HEK293 (cell line): ENCODE measurements around the gene ETV6.

Experiments
- ATF2 ChIP-seq: fragments of 450-650 bp; formaldehyde crosslinking; IDR thresholded peaks from 2 replicates; pipeline ENCODE4 v1.5.1; 2016; ENCODE audit warnings: missing biosample characterization, missing genetic modification characterization, low read depth
- CTCF ChIP-seq: fragments of 450-650 bp; formaldehyde crosslinking; IDR thresholded peaks from 2 replicates; pipeline ENCODE4 v1.5.1; 2016; ENCODE audit warnings: missing biosample characterization, missing genetic modification characterization
- HOXA7 ChIP-seq: sonication (generic); formaldehyde crosslinking; IDR thresholded peaks from 2 replicates; pipeline ENCODE4 v1.8.1; 2022; ENCODE audit warnings: missing genetic modification reagents, borderline replicate concordance
- MEIS1 ChIP-seq: sonication (generic); formaldehyde crosslinking; IDR thresholded peaks from 2 replicates; pipeline ENCODE4 v1.8.1; 2022; ENCODE audit warnings: missing genetic modification reagents, mild to moderate bottlenecking, borderline replicate concordance
- PBX3 ChIP-seq: sonication (generic); formaldehyde crosslinking; IDR thresholded peaks from 2 replicates; pipeline ENCODE4 v1.8.1; 2022; ENCODE audit warnings: mild to moderate bottlenecking, moderate library complexity, missing genetic modification reagents
- ZBTB7A ChIP-seq: fragments of 450-650 bp; formaldehyde crosslinking; IDR thresholded peaks from 2 replicates; pipeline ENCODE4 v1.5.1; 2016; ENCODE audit warnings: low read depth, missing biosample characterization, missing genetic modification characterization
- ZNF248 ChIP-seq: fragments of 450-650 bp; formaldehyde crosslinking; IDR thresholded peaks from 2 replicates; pipeline ENCODE4 v1.5.1; 2017; ENCODE audit warnings: missing biosample characterization, missing genetic modification characterization
- ZNF302 ChIP-seq: fragments of 450-650 bp; formaldehyde crosslinking; IDR thresholded peaks from 2 replicates; pipeline ENCODE4 v1.5.1; 2016; ENCODE audit warnings: missing biosample characterization, missing genetic modification characterization, low read depth
- ZNF747 ChIP-seq: fragments of 450-650 bp; formaldehyde crosslinking; IDR thresholded peaks from 2 replicates; pipeline ENCODE4 v1.5.1; 2016; ENCODE audit warnings: missing biosample characterization, missing genetic modification characterization
- ZNF776 ChIP-seq: fragments of 450-650 bp; formaldehyde crosslinking; IDR thresholded peaks from 2 replicates; pipeline ENCODE4 v1.5.0; 2017; ENCODE audit warnings: missing biosample characterization, missing genetic modification characterization, borderline replicate concordance
- TF ChIP-seq, protein P1 (sequence below): fragments of 450-650 bp; formaldehyde crosslinking; conservative IDR thresholded peaks from 2 replicates; pipeline ENCODE4 v1.5.1; 2016; ENCODE audit warnings: low read depth, missing biosample characterization, missing genetic modification characterization
- TF ChIP-seq, protein P2 (sequence below): fragments of 450-650 bp; formaldehyde crosslinking; IDR thresholded peaks from 2 replicates; pipeline ENCODE4 v1.5.1; 2016; ENCODE audit warnings: missing biosample characterization, missing genetic modification characterization
- TF ChIP-seq, protein P3 (sequence below): fragments of 450-650 bp; formaldehyde crosslinking; IDR thresholded peaks from 2 replicates; pipeline ENCODE4 v1.5.1; 2016; ENCODE audit warnings: missing biosample characterization, missing genetic modification characterization

DNA sequence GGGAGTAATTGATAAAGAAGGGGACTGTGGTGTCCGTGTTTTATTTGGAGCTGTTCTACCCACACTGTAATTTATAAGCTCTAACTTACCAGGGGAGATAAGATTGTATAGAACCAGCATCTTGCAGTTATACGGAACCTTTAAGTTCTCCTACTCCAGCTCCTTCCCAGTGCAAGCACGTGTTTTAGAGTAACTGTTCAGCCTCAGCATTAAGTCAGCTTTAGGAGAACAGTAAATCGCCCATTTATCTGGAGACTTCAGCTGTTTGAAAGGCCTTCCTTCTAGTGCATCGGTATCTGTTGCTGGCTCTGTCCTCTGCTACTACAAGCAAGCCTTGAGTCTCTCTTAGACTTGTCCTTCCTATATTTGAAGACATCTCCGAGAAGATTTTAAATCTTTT is 95.6 kb downstream of the ETV6 start:
- TF ChIP-seq CTCF (no peak), MEIS1 (no peak), ATF2 (tag by site-specific recombination) (no peak), ZNF248 (no peak), PBX3 (CRISPR knock-in tag) (no peak), HOXA7 (CRISPR knock-in tag) (no peak), ZNF747 (tag by site-specific recombination) (no peak), ZBTB7A (tag by site-specific recombination) (no peak), ZNF302 (no peak), ZNF776 (tag by site-specific recombination) (no peak)
- TF ChIP-seq, protein P1, sequence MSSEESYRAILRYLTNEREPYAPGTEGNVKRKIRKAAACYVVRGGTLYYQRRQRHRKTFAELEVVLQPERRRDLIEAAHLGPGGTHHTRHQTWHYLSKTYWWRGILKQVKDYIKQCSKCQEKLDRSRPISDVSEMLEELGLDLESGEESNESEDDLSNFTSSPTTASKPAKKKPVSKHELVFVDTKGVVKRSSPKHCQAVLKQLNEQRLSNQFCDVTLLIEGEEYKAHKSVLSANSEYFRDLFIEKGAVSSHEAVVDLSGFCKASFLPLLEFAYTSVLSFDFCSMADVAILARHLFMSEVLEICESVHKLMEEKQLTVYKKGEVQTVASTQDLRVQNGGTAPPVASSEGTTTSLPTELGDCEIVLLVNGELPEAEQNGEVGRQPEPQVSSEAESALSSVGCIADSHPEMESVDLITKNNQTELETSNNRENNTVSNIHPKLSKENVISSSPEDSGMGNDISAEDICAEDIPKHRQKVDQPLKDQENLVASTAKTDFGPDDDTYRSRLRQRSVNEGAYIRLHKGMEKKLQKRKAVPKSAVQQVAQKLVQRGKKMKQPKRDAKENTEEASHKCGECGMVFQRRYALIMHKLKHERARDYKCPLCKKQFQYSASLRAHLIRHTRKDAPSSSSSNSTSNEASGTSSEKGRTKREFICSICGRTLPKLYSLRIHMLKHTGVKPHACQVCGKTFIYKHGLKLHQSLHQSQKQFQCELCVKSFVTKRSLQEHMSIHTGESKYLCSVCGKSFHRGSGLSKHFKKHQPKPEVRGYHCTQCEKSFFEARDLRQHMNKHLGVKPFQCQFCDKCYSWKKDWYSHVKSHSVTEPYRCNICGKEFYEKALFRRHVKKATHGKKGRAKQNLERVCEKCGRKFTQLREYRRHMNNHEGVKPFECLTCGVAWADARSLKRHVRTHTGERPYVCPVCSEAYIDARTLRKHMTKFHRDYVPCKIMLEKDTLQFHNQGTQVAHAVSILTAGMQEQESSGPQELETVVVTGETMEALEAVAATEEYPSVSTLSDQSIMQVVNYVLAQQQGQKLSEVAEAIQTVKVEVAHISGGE (tag by site-specific recombination), result no peak
- TF ChIP-seq, protein P2, sequence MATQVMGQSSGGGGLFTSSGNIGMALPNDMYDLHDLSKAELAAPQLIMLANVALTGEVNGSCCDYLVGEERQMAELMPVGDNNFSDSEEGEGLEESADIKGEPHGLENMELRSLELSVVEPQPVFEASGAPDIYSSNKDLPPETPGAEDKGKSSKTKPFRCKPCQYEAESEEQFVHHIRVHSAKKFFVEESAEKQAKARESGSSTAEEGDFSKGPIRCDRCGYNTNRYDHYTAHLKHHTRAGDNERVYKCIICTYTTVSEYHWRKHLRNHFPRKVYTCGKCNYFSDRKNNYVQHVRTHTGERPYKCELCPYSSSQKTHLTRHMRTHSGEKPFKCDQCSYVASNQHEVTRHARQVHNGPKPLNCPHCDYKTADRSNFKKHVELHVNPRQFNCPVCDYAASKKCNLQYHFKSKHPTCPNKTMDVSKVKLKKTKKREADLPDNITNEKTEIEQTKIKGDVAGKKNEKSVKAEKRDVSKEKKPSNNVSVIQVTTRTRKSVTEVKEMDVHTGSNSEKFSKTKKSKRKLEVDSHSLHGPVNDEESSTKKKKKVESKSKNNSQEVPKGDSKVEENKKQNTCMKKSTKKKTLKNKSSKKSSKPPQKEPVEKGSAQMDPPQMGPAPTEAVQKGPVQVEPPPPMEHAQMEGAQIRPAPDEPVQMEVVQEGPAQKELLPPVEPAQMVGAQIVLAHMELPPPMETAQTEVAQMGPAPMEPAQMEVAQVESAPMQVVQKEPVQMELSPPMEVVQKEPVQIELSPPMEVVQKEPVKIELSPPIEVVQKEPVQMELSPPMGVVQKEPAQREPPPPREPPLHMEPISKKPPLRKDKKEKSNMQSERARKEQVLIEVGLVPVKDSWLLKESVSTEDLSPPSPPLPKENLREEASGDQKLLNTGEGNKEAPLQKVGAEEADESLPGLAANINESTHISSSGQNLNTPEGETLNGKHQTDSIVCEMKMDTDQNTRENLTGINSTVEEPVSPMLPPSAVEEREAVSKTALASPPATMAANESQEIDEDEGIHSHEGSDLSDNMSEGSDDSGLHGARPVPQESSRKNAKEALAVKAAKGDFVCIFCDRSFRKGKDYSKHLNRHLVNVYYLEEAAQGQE (tag by site-specific recombination), result no peak
- TF ChIP-seq, protein P3, sequence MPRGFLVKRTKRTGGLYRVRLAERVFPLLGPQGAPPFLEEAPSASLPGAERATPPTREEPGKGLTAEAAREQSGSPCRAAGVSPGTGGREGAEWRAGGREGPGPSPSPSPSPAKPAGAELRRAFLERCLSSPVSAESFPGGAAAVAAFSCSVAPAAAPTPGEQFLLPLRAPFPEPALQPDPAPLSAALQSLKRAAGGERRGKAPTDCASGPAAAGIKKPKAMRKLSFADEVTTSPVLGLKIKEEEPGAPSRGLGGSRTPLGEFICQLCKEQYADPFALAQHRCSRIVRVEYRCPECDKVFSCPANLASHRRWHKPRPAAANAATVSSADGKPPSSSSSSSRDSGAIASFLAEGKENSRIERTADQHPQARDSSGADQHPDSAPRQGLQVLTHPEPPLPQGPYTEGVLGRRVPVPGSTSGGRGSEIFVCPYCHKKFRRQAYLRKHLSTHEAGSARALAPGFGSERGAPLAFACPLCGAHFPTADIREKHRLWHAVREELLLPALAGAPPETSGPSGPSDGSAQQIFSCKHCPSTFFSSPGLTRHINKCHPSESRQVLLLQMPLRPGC (tag by site-specific recombination), result no peak
